H1 (cell line): ENCODE data around the gene FHL1. TPM values are rescaled to one million over a fixed set of nuclear protein-coding genes. Genes with fewer than 3 reads are reported as not detected.

Experiments
- CTCF ChIA-PET: fragments of 300-600 bp; sonication (Branson Sonifier 250); formaldehyde crosslinking; loops from one replicate; lab custom pipeline; 2021; ENCODE audit not compliant: partially characterized antibody; lab: Charles Lee
- POLR2A ChIA-PET: fragments of 300-600 bp; sonication (Branson Sonifier 250); formaldehyde crosslinking; loops from one replicate; lab custom pipeline; 2021; ENCODE audit warnings: inconsistent platforms; ENCODE audit not compliant: partially characterized antibody; lab: Charles Lee
- DNase-seq, 2 experiments: peaks; one replicate each; pipeline versions ENCODE4 v3.0.0 to v3.0.0-alpha.2; 2010 to 2022; ENCODE audit warnings: low spot score in 2 of 2, low read depth in 1 of 2, mixed read lengths in 1 of 2
- FAIRE-seq: peaks from 2 replicates; lab custom pipeline; 2011; peaks lifted over from hg19 to GRCh38; lab: Jason Lieb, UNC
- H2AFZ ChIP-seq: 2 replicates; pipeline ENCODE4 v1.8.1; 2012; ENCODE audit warnings: low read length, inconsistent platforms
- H2AK5ac ChIP-seq: 2 replicates; pipeline ENCODE4 v1.6.1; 2013; ENCODE audit warnings: low read depth, low read length
- H2BK120ac ChIP-seq: replicated peaks from 2 replicates; pipeline ENCODE3; 2013; ENCODE audit warnings: low read depth, low read length, inconsistent platforms
- H2BK12ac ChIP-seq: 2 replicates; pipeline ENCODE4 v1.6.1; 2013; ENCODE audit warnings: low read depth, low read length
- H2BK15ac ChIP-seq: 2 replicates; pipeline ENCODE4 v1.6.1; 2013; ENCODE audit warnings: low read length
- H2BK20ac ChIP-seq: 2 replicates; pipeline ENCODE4 v1.6.1; 2013; ENCODE audit warnings: low read length
- H2BK5ac ChIP-seq: 2 replicates; pipeline ENCODE4 v1.6.1; 2013; ENCODE audit warnings: low read depth, low read length
- H3K14ac ChIP-seq: 2 replicates; pipeline ENCODE4 v1.6.1; 2013; ENCODE audit warnings: inconsistent platforms; ENCODE audit not compliant: insufficient read length
- H3K18ac ChIP-seq: 2 replicates; pipeline ENCODE4 v1.6.1; 2013; ENCODE audit warnings: low read length; ENCODE audit errors: extremely low read depth
- H3K23ac ChIP-seq: 2 replicates; pipeline ENCODE4 v1.6.1; 2013; ENCODE audit warnings: inconsistent platforms; ENCODE audit not compliant: insufficient read length
- H3K23me2 ChIP-seq: 2 replicates; pipeline ENCODE4 v1.6.1; 2013; ENCODE audit warnings: low read depth, low read length
- H3K27ac ChIP-seq: 2 replicates; pipeline ENCODE4 v1.6.1; 2011; ENCODE audit warnings: low read depth, low read length, inconsistent platforms
- H3K27me3 ChIP-seq, 4 experiments: replicated peaks in 1 of 4; 1 replicate in 1 of 4; 2 replicates in 3 of 4; pipeline versions ENCODE4 v1.6.1 to v1.8.1; 2011 to 2013; ENCODE audit warnings: low read length in 3 of 4, mild to moderate bottlenecking in 3 of 4, inconsistent platforms in 2 of 4, mixed read lengths in 2 of 4, moderate library complexity in 1 of 4; ENCODE audit not compliant: control insufficient read depth in 3 of 4, insufficient read depth in 3 of 4; ENCODE audit errors: extremely low read depth in 1 of 4
- H3K36me3 ChIP-seq, 4 experiments: 2 replicates each; pipeline versions ENCODE4 v1.6.1 to v1.8.1; 2011 to 2013; ENCODE audit warnings: mild to moderate bottlenecking in 4 of 4, low read length in 3 of 4, moderate library complexity in 2 of 4, control low read depth in 1 of 4, inconsistent platforms in 1 of 4; ENCODE audit not compliant: insufficient read depth in 4 of 4, control insufficient read depth in 2 of 4
- H3K4ac ChIP-seq: replicated peaks from 2 replicates; pipeline ENCODE3; 2013; ENCODE audit warnings: low read length, low read depth, mixed read lengths, inconsistent platforms; ENCODE audit not compliant: insufficient read length
- H3K4me1 ChIP-seq, 4 experiments: replicated peaks in 1 of 4; 1 replicate in 1 of 4; 2 replicates in 3 of 4; pipeline versions ENCODE4 v1.6.1 to v1.8.1; 2011 to 2013; ENCODE audit warnings: low read length in 3 of 4, inconsistent platforms in 2 of 4, mixed read lengths in 1 of 4; ENCODE audit not compliant: insufficient read depth in 4 of 4, control insufficient read depth in 3 of 4
- H3K4me2 ChIP-seq, 2 experiments: 2 replicates each; pipeline versions ENCODE4 v1.6.1 to v1.8.1; 2011 to 2013; ENCODE audit warnings: low read depth in 2 of 2, low read length in 2 of 2, control low read depth in 1 of 2, inconsistent platforms in 1 of 2, mild to moderate bottlenecking in 1 of 2; ENCODE audit not compliant: insufficient read depth in 1 of 2
- H3K4me3 ChIP-seq, 4 experiments: fragments of 200-600, 300-600 bp in 1 of 4; sonication (generic), shearing (Covaris generic), sonication (Bioruptor Twin) in 1 of 4; 2 replicates each; pipeline versions ENCODE4 v1.5.1 to v1.8.1; 2011 to 2016; ENCODE audit warnings: low read length in 4 of 4, low read depth in 3 of 4, control low read depth in 2 of 4, inconsistent platforms in 2 of 4, mild to moderate bottlenecking in 2 of 4, mixed read lengths in 1 of 4, moderate library complexity in 1 of 4; ENCODE audit not compliant: insufficient read depth in 2 of 4; ENCODE audit errors: extremely low read depth in 1 of 4
- H3K56ac ChIP-seq: replicated peaks from 2 replicates; pipeline ENCODE3; 2013; ENCODE audit warnings: low read depth, mild to moderate bottlenecking, mixed read lengths, low read length, inconsistent platforms; ENCODE audit not compliant: insufficient read length
- H3K79me1 ChIP-seq: 2 replicates; pipeline ENCODE4 v1.6.1; 2013; ENCODE audit warnings: low read depth, low read length, control low read depth
- H3K79me2 ChIP-seq, 2 experiments: 2 replicates each; pipeline versions ENCODE4 v1.6.1 to v1.8.1; 2012 to 2013; ENCODE audit warnings: low read length in 2 of 2, mild to moderate bottlenecking in 2 of 2, inconsistent platforms in 1 of 2; ENCODE audit not compliant: insufficient read depth in 2 of 2, control insufficient read depth in 1 of 2
- H3K9ac ChIP-seq, 4 experiments: replicated peaks in 1 of 4; 1 replicate in 1 of 4; 2 replicates in 3 of 4; pipeline versions ENCODE4 v1.6.1 to v1.8.1; 2011 to 2013; ENCODE audit warnings: low read depth in 3 of 4, low read length in 3 of 4, control low read depth in 2 of 4, mild to moderate bottlenecking in 2 of 4, moderate library complexity in 2 of 4, inconsistent platforms in 1 of 4; ENCODE audit errors: extremely low read depth in 1 of 4
- H3K9me3 ChIP-seq, 2 experiments: 2 replicates each; pipeline versions ENCODE4 v1.6.1 to v1.8.1; 2012 to 2013; ENCODE audit warnings: mild to moderate bottlenecking in 2 of 2, moderate library complexity in 2 of 2, control low read depth in 1 of 2, inconsistent platforms in 1 of 2, low read depth in 1 of 2, low read length in 1 of 2, mixed read lengths in 1 of 2; ENCODE audit not compliant: insufficient read depth in 2 of 2
- H4K20me1 ChIP-seq, 2 experiments: replicated peaks in 1 of 2; 2 replicates each; pipeline versions ENCODE3 to v1.8.1; 2011 to 2013; ENCODE audit warnings: inconsistent platforms in 2 of 2, low read length in 2 of 2, mild to moderate bottlenecking in 1 of 2; ENCODE audit not compliant: insufficient read depth in 2 of 2, control insufficient read depth in 1 of 2
- H4K5ac ChIP-seq: 2 replicates; pipeline ENCODE4 v1.6.1; 2013; ENCODE audit warnings: low read length, low read depth, mixed read lengths, inconsistent platforms; ENCODE audit not compliant: insufficient read length
- H4K8ac ChIP-seq: 2 replicates; pipeline ENCODE4 v1.8.0; 2013; ENCODE audit warnings: mild to moderate bottlenecking, moderate library complexity, low read length, inconsistent platforms; ENCODE audit not compliant: insufficient read depth; ENCODE audit errors: extremely low read depth
- H4K91ac ChIP-seq: replicated peaks from 2 replicates; pipeline ENCODE3; 2013; ENCODE audit warnings: low read length, mixed read lengths, inconsistent platforms; ENCODE audit not compliant: insufficient read length
- ASH2L ChIP-seq: fragments of 200-600, 300-600 bp; sonication (generic); IDR thresholded peaks from one replicate; pipeline ENCODE4 v1.7.1; 2017; ENCODE audit warnings: low read length
- BACH1 ChIP-seq: IDR thresholded peaks from 2 replicates; pipeline ENCODE4 v1.6.1; 2012; ENCODE audit warnings: low read length, improper control_type of control experiment
- BCL11A ChIP-seq, 2 experiments: IDR thresholded peaks; one replicate each; pipeline ENCODE4 v1.6.1; 2011; ENCODE audit warnings: low read depth in 2 of 2, low read length in 2 of 2, mild to moderate bottlenecking in 2 of 2
- EZH2 ChIP-seq: fragments of 200-600 bp; sonication (generic); IDR thresholded peaks from 2 replicates; pipeline ENCODE4 v1.7.1; 2012; ENCODE audit warnings: low read depth, mild to moderate bottlenecking, moderate library complexity, low read length, inconsistent platforms; ENCODE audit not compliant: severe bottlenecking
- KDM1A ChIP-seq: fragments of 200-600, 300-600 bp; sonication (generic); IDR thresholded peaks from 2 replicates; pipeline ENCODE4 v1.7.1; 2016; ENCODE audit warnings: mild to moderate bottlenecking, low read length, borderline replicate concordance
- MAX ChIP-seq: IDR thresholded peaks from 2 replicates; pipeline ENCODE4 v1.6.1; 2012; ENCODE audit warnings: inconsistent platforms
- POU5F1 ChIP-seq: IDR thresholded peaks from 2 replicates; pipeline ENCODE4 v1.6.1; 2011; ENCODE audit warnings: low read depth, mild to moderate bottlenecking, low read length, moderate library complexity
- RNF2 ChIP-seq: fragments of 200-900, 300-1000 bp; sonication (generic); IDR thresholded peaks from 2 replicates; pipeline ENCODE4 v1.7.1; 2016; ENCODE audit warnings: borderline replicate concordance, low read depth, mild to moderate bottlenecking, antibody characterized with exemption, low read length; ENCODE audit not compliant: poor library complexity, severe bottlenecking; ENCODE audit errors: missing control alignments
- SP1 ChIP-seq: IDR thresholded peaks from 2 replicates; pipeline ENCODE4 v1.6.1; 2011; ENCODE audit warnings: low read depth, low read length
- SP4 ChIP-seq: IDR thresholded peaks from 2 replicates; pipeline ENCODE4 v1.6.1; 2012; ENCODE audit warnings: low read length, inconsistent platforms
- SUZ12 ChIP-seq: fragments of 200-600 bp; sonication (generic); IDR thresholded peaks from 2 replicates; pipeline ENCODE4 v1.6.1; 2012; ENCODE audit warnings: mild to moderate bottlenecking, inconsistent platforms, low read length, moderate library complexity, mixed read lengths
- TAF1 ChIP-seq: IDR thresholded peaks from 2 replicates; pipeline ENCODE4 v1.6.1; 2011; ENCODE audit warnings: mild to moderate bottlenecking, low read depth, low read length
- WGBS, 2 experiments: shearing (Covaris generic) in 1 of 2; methylation state at CpG; one replicate each; pipeline versions ENCODE4 v1.1.6 to v1.1.7; 2013 to 2015; ENCODE audit warnings: low lambda C conversion rate in 2 of 2, mixed read lengths in 2 of 2, inconsistent platforms in 1 of 2, low coverage in 1 of 2, missing lambda C conversion rate in 1 of 2; ENCODE audit not compliant: insufficient replicate concordance in 2 of 2, insufficient coverage in 1 of 2, insufficient read length in 1 of 2; ENCODE audit errors: extremely low coverage in 1 of 2, missing lambda C conversion rate in 1 of 2; 5-methylcytosine and 5-hydroxymethylcytosine counted together
- polyA plus RNA-seq, 7 experiments: library from polyadenylated mRNA; depleted of rRNA in 3 of 7; stranded (reverse) in 5 of 7; unstranded in 2 of 7; fragments of >200 nt in 5 of 7; fragments of 200-250 nt in 2 of 7; gene quantifications; 1 replicate in 5 of 7; 2 replicates in 1 of 7; 4 replicates in 1 of 7; pipeline versions ENCODE4 v1.2.1 to v1.2.3, GENCODE V29; 2011 to 2013; ENCODE audit warnings: missing spikeins in 2 of 7, mixed read lengths in 2 of 7
- total RNA-seq: library from RNA; stranded (reverse); fragmentation: NEBNext Ultra II Directional; extraction: Animal tissue kit (Norgen Biotek cat#: 25700); gene quantifications from 2 replicates; pipeline ENCODE4 v1.2.1, GENCODE V29; 2021
- TF ChIP-seq, protein P1 (sequence below): IDR thresholded peaks from 2 replicates; pipeline ENCODE4 v1.6.1; 2012; ENCODE audit warnings: low read length, inconsistent platforms

The FHL1 gene
- total and polyA plus RNA-seq, 2 of the 8 experiments (the other 6 are each of a cell fraction or from before 2014, with no cell fraction given): 45.0 to 56.5 TPM

DNA sequence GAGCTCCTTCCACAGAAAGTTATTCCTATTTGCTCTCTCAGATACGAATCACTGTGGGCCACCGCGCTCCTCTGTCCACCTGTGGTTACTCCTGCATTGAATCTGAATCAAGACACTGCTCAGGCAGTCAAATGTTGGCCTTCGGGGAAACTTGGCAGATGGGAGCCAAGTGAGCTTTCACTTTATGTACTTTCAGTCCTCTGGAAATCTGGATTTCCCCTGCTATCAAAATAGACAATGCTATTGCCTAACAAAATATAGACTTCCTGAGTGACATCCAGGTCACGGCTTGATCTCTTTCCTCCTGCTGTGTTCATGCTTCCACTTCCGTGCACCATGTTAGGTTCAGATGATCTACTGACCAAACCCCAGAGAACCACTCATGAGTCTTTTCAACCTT is 43.8 kb downstream of the FHL1 start:
- Histone ChIP-seq H4K8ac (no peak overlapping the region), H3K4me3 (no peak overlapping the region), H3K9me3 (no peaks in the 10 kb centered on the region), H2AFZ (no peak overlapping the region), H3K79me1 (no peaks in the 10 kb centered on the region), H3K23me2 (no peaks in the 10 kb centered on the region), H3K27me3 (no peaks in the 10 kb centered on the region), H3K18ac (no peak overlapping the region), H3K79me2 (no peaks in the 10 kb centered on the region), H3K4me2 (no peak overlapping the region), H2BK20ac (no peak overlapping the region), H2BK120ac (no peak overlapping the region), H4K91ac (no peak overlapping the region), H3K4ac (no peak overlapping the region), H3K36me3 (no peaks in the 10 kb centered on the region), H3K14ac (no peak overlapping the region), H3K23ac (no peak overlapping the region), H2BK5ac (no peak overlapping the region), H4K20me1 (peaks cover 0 to 2% of the 10 kb centered on the region in 2 experiments), H2AK5ac (no peak overlapping the region), H3K4me1 (no peaks in the 10 kb centered on the region), H2BK15ac (no peak overlapping the region), H3K27ac (no peak overlapping the region), H2BK12ac (no peak overlapping the region), H3K9ac (no peak overlapping the region), H4K5ac (no peak overlapping the region), H3K56ac (no peak overlapping the region)
- FAIRE-seq (no peak), DNase-seq (no peak)
- CTCF ChIA-PET: interaction anchor here (0.7 to 1.4 kb wide), 3 partner anchors 9 to 181 kb away, joined by 3 to 4 read pairs (median 3); no protein-coding TSS in a partner anchor
- POLR2A ChIA-PET: no interaction called here
- WGBS, 2 experiments: 77% methylated on average over 6 of the region's 6 CpGs; no CpG with 5 or more reads in 1 of the 2 experiments
- TF ChIP-seq KDM1A (no peak), SP4 (no peak), ASH2L (no peak), TAF1 (no peak), BACH1 (no peak), BCL11A (IDR thresholded peaks at IDR 0.05; ENCODE audit: low read depth in 2 of 2, low read length in 2 of 2) (no peak), SUZ12 (no peak), RNF2 (no peak), SP1 (no peak), EZH2 (no peak), MAX (no peak), POU5F1 (no peak)
- TF ChIP-seq, protein P1, sequence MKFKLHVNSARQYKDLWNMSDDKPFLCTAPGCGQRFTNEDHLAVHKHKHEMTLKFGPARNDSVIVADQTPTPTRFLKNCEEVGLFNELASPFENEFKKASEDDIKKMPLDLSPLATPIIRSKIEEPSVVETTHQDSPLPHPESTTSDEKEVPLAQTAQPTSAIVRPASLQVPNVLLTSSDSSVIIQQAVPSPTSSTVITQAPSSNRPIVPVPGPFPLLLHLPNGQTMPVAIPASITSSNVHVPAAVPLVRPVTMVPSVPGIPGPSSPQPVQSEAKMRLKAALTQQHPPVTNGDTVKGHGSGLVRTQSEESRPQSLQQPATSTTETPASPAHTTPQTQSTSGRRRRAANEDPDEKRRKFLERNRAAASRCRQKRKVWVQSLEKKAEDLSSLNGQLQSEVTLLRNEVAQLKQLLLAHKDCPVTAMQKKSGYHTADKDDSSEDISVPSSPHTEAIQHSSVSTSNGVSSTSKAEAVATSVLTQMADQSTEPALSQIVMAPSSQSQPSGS: no peak
